Colonic mucosa (tissue), 4 donors: ENCODE measurements around the gene FOXP1. TPM values are rescaled to one million over a fixed set of nuclear protein-coding genes. Genes with fewer than 3 reads are reported as not detected.

Experiments used
- DNase-seq: peaks from one replicate; pipeline ENCODE4 v3.0.0-alpha.2; 2020
- H3K27ac ChIP-seq: fragments of 200-600 bp; one replicate; pipeline ENCODE4 v1.8.0; 2021
- H3K27me3 ChIP-seq: fragments of 200-600 bp; one replicate; pipeline ENCODE4 v1.8.0; 2021
- H3K36me3 ChIP-seq: fragments of 200-600 bp; one replicate; pipeline ENCODE4 v1.8.0; 2021
- H3K4me1 ChIP-seq: fragments of 200-600 bp; one replicate; pipeline ENCODE4 v1.8.0; 2021; ENCODE audit warnings: mild to moderate bottlenecking
- H3K4me3 ChIP-seq: fragments of 200-600 bp; one replicate; pipeline ENCODE4 v1.8.0; 2021
- H3K9ac ChIP-seq, 2 donors: one replicate each; pipeline ENCODE4 v1.7.0; 2013; ENCODE audit warnings: control low read depth in 2 of 2, low read depth in 2 of 2, low read length in 2 of 2
- H3K9me3 ChIP-seq: fragments of 200-600 bp; one replicate; pipeline ENCODE4 v1.8.0; 2021
- intact Hi-C: fragments of 100-400 bp; cut with DNase I; formaldehyde crosslinking; loops from one replicate; pipeline ENCODE4 v1.14.1; 2022
- total RNA-seq, 2 donors: library from RNA; stranded (reverse); fragmentation: NEBNext Ultra II Directional in 1 of 2; extraction: Animal tissue kit (Norgen Biotek cat#: 25700) in 1 of 2; gene quantifications; one replicate each; pipeline ENCODE4 v1.2.1, GENCODE V29; 2021
- TF ChIP-seq, protein P1 (sequence below): fragments of 200-600 bp; IDR thresholded peaks from one replicate; pipeline ENCODE4 v1.8.0; 2022; ENCODE audit warnings: antibody characterized with exemption, mild to moderate bottlenecking
- donor health status: healthy.
- donor health status: DM: no; HTN: no; CAD: no.
- donor health status: DM: no; HTN: no; CAD: no.

FOXP1 gene
- total RNA-seq, 2 donors from 2014 or later = 127 to 128 TPM

GRCh38 chr3:70947579-70947978 is 635.9 kb downstream of the FOXP1 start:
- Histone ChIP-seq H3K9ac (no peak overlapping the region), H3K36me3 (no peaks in the 10 kb centered on the region), H3K27ac (no peak overlapping the region), H3K4me1 (no peaks in the 10 kb centered on the region), H3K9me3 (no peaks in the 10 kb centered on the region), H3K4me3 (no peak overlapping the region), H3K27me3 (no peaks in the 10 kb centered on the region)
- TF ChIP-seq, protein P1, sequence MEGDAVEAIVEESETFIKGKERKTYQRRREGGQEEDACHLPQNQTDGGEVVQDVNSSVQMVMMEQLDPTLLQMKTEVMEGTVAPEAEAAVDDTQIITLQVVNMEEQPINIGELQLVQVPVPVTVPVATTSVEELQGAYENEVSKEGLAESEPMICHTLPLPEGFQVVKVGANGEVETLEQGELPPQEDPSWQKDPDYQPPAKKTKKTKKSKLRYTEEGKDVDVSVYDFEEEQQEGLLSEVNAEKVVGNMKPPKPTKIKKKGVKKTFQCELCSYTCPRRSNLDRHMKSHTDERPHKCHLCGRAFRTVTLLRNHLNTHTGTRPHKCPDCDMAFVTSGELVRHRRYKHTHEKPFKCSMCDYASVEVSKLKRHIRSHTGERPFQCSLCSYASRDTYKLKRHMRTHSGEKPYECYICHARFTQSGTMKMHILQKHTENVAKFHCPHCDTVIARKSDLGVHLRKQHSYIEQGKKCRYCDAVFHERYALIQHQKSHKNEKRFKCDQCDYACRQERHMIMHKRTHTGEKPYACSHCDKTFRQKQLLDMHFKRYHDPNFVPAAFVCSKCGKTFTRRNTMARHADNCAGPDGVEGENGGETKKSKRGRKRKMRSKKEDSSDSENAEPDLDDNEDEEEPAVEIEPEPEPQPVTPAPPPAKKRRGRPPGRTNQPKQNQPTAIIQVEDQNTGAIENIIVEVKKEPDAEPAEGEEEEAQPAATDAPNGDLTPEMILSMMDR = no peak
- DNase-seq = no peak
- intact Hi-C loops = no loop called here

DNA sequence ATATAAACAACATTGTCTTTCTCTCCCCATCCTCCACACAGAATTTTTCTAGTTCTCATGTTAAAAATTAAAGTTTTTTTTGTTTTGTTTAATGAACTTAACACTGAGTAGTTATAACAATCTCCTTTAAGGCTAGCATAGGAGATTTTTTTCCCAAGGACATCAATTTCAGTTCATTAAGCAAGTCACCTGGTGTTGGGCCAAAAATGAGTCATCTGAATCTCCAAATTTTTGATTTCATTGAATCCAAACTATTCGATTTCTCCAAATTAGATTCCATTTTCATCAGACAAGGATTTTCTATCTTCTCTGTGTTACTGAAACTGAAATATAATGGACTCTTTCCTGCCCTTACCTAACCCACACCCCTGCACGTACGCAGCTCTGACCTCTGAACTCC is 639.6 kb downstream of the FOXP1 start:
- Histone ChIP-seq H3K9me3 (no peaks in the 10 kb centered on the region), H3K4me3 (no peak overlapping the region), H3K27ac (no peak overlapping the region), H3K36me3 (no peaks in the 10 kb centered on the region), H3K27me3 (no peaks in the 10 kb centered on the region), H3K9ac (no peak overlapping the region), H3K4me1 (no peaks in the 10 kb centered on the region)
- intact Hi-C loops = no loop called here
- TF ChIP-seq, protein P1 = no peak
- DNase-seq = no peak

GRCh38 chr3:70933105-70933810 is 650.3 kb downstream of the FOXP1 start:
- H3K27me3 ChIP-seq = no peaks in the 10 kb centered on the region
- H3K27ac ChIP-seq = no peak overlapping the region
- no peaks in the 10 kb centered on the region for H3K9me3 ChIP-seq
- TF ChIP-seq, protein P1 = no peak
- intact Hi-C loops = no loop called here
- no peak overlapping the region for H3K9ac ChIP-seq
- no peaks in the 10 kb centered on the region for H3K4me1 ChIP-seq
- H3K4me3 ChIP-seq = no peak overlapping the region
- no peaks in the 10 kb centered on the region for H3K36me3 ChIP-seq
- DNase-seq = no peak

GRCh38 chr3:70930066-70930465 is 653.5 kb downstream of the FOXP1 start:
- Histone ChIP-seq H3K4me3 (no peak overlapping the region), H3K27me3 (no peaks in the 10 kb centered on the region), H3K9me3 (no peaks in the 10 kb centered on the region), H3K4me1 (no peaks in the 10 kb centered on the region), H3K27ac (no peak overlapping the region), H3K9ac (no peak overlapping the region), H3K36me3 (no peaks in the 10 kb centered on the region)
- TF ChIP-seq, protein P1 = no peak
- no peak for DNase-seq
- intact Hi-C loops = no loop called here

GRCh38 chr3:70927239-70927638 is 656.3 kb downstream of the FOXP1 start:
- TF ChIP-seq, protein P1 = no peak
- DNase-seq = no peak
- no peak overlapping the region for H3K9ac ChIP-seq
- H3K9me3 ChIP-seq = no peaks in the 10 kb centered on the region
- H3K4me1 ChIP-seq = no peaks in the 10 kb centered on the region
- intact Hi-C loops = no loop called here
- no peak overlapping the region for H3K4me3 ChIP-seq
- no peak overlapping the region for H3K27ac ChIP-seq
- no peaks in the 10 kb centered on the region for H3K27me3 ChIP-seq
- no peaks in the 10 kb centered on the region for H3K36me3 ChIP-seq
